Muscle layer of colon (tissue), 2 donors: ENCODE data around the gene JMY.

Source experiments
- H3K27ac ChIP-seq: one replicate; pipeline ENCODE4 v1.7.0; 2013; ENCODE audit warnings: low read depth, mild to moderate bottlenecking, low read length, moderate library complexity
- H3K27me3 ChIP-seq, 2 donors: one replicate each; pipeline ENCODE4 v1.7.0; 2013; ENCODE audit warnings: low read length in 2 of 2, mild to moderate bottlenecking in 2 of 2; ENCODE audit not compliant: insufficient read depth in 2 of 2, control insufficient read depth in 1 of 2
- H3K36me3 ChIP-seq: one replicate; pipeline ENCODE4 v1.7.0; 2013; ENCODE audit warnings: mild to moderate bottlenecking, low read length; ENCODE audit not compliant: insufficient read depth
- H3K4me1 ChIP-seq: one replicate; pipeline ENCODE4 v1.7.0; 2013; ENCODE audit warnings: mild to moderate bottlenecking, low read length; ENCODE audit not compliant: insufficient read depth
- H3K4me3 ChIP-seq, 2 donors: one replicate each; pipeline ENCODE4 v1.7.0; 2013; ENCODE audit warnings: low read length in 2 of 2, low read depth in 1 of 2, mild to moderate bottlenecking in 1 of 2, moderate library complexity in 1 of 2
- H3K9ac ChIP-seq: one replicate; pipeline ENCODE4 v1.7.0; 2013; ENCODE audit warnings: low read length
- H3K9me3 ChIP-seq: one replicate; pipeline ENCODE4 v1.7.0; 2013; ENCODE audit warnings: mild to moderate bottlenecking, low read length
- donor health status: abdominal sarcoma.
- donor health status: Adenocarcinoma of cecum.

The JMY gene, protein sequence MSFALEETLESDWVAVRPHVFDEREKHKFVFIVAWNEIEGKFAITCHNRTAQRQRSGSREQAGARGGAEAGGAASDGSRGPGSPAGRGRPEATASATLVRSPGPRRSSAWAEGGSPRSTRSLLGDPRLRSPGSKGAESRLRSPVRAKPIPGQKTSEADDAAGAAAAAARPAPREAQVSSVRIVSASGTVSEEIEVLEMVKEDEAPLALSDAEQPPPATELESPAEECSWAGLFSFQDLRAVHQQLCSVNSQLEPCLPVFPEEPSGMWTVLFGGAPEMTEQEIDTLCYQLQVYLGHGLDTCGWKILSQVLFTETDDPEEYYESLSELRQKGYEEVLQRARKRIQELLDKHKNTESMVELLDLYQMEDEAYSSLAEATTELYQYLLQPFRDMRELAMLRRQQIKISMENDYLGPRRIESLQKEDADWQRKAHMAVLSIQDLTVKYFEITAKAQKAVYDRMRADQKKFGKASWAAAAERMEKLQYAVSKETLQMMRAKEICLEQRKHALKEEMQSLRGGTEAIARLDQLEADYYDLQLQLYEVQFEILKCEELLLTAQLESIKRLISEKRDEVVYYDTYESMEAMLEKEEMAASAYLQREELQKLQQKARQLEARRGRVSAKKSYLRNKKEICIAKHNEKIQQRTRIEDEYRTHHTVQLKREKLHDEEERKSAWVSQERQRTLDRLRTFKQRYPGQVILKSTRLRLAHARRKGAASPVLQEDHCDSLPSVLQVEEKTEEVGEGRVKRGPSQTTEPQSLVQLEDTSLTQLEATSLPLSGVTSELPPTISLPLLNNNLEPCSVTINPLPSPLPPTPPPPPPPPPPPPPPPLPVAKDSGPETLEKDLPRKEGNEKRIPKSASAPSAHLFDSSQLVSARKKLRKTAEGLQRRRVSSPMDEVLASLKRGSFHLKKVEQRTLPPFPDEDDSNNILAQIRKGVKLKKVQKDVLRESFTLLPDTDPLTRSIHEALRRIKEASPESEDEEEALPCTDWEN

DNA sequence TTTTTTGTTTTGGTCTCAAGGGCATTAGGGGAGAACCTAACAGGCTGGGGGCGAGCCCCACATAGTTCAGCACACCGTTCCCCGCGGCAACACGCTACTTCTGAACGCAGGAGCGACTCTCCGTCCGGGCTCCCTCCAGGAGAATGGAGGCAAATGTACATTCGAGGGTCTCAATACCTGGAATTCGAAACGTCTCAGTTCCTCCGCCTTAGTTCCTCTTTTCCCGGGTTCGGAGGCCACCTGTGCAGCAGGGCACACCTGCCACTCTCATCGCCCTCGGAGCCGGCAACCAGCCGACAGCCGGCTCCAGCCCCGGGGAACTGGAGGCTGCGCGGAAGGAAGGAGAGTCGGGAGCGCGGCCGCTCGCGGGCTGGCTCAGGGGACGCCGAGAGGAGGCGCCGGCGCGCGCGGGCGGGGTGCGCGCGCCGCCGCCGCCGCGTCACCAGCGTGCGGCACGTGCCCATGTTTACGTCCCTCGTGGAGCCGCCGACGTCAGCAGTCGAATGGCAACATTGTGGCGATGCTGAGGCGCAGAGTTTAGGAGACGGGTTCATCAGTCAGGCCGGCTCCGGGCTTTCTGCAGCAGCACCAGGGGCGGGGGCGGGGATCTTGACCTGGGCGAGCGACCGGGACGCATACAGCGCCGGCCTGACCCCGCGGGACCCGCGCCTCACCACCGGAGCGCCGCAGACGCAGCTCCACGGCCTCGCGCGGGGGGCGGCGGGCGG, at the start of gene JMY:
JMY (plus strand) TSS at position 498 of the 728 bp plus-strand sequence. CDS start 520 bp downstream, outside the sequence.
- H3K4me3 ChIP-seq = peak within 1 kb of the TSS; percentile 97 to 98
- no peaks in the 10 kb centered on the region for H3K27me3 ChIP-seq
- H3K9me3 ChIP-seq = no peaks in the 10 kb centered on the region
- H3K4me1 ChIP-seq = no peaks in the 10 kb centered on the region
- peak within 1 kb of the TSS; percentile 97 for H3K27ac ChIP-seq
- peak within 1 kb of the TSS; percentile 91 for H3K9ac ChIP-seq
- H3K36me3 ChIP-seq = no peaks in the 10 kb centered on the region

DNA sequence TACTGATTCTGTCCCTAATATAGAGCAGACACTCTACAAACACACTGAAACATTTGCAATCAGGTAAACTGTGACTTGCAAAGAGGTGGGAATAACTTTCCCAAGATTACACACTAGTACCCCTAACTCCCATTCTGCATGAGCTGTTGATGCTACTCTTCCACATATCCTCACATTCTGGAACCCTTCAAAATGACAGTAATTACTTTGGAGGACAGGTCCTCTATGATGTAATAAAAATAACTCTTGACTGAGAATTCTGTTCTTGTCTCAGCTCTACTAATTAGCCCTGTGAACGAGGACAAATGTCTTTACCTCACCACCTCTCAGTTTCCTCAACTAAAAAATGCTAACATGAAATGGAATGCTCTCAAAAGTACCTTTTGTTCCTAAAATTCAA, 49.5 kb upstream of the JMY start:
- no peak overlapping the region for H3K9ac ChIP-seq
- H3K27ac ChIP-seq = no peak overlapping the region
- no peaks in the 10 kb centered on the region for H3K36me3 ChIP-seq
- H3K27me3 ChIP-seq = no peaks in the 10 kb centered on the region
- H3K9me3 ChIP-seq = no peaks in the 10 kb centered on the region
- peaks cover 43% of the 10 kb centered on the region for H3K4me1 ChIP-seq
- no peak overlapping the region for H3K4me3 ChIP-seq

DNA sequence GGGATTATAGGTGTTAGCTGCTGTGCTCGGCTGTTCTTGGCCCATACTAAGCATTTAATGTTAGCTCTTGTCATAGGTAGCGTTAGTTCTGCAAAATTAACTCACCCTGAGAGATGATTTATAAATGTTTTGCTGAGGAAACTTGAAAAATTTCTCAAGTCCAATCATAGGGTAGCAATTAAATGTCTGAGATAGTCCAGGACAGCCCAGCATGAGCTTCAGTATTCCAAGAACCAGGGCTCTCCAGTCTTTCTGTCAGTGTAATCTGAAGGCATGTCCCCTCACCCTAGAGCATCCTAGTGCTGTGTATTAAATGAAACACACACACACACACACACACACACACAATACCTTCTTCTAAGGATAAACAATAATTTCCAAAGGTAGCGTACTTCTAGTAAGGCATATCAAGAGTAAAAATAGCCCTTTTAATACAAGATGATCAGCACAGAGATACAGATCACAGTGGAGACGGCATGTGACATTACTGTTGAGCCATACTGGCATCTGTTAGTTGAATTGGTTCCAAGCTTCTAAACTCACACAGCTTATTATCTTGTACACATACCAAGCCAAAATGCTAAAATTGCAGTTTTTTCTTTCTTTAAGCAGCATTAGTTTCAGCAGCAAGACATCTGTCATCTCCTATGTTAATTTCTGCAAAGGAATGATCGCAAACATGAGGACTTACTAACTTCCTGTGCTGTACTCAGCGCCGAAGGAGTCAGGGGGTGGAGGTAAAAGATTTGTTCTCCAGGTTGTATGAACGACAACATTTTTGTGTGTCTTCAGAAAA, 46.3 kb upstream of the JMY start:
- Histone ChIP-seq H3K4me3 (no peak overlapping the region), H3K9ac (no peak overlapping the region), H3K27me3 (no peaks in the 10 kb centered on the region), H3K4me1 (peaks cover 29% of the 10 kb centered on the region), H3K9me3 (no peaks in the 10 kb centered on the region), H3K27ac (no peak overlapping the region), H3K36me3 (no peaks in the 10 kb centered on the region)

DNA sequence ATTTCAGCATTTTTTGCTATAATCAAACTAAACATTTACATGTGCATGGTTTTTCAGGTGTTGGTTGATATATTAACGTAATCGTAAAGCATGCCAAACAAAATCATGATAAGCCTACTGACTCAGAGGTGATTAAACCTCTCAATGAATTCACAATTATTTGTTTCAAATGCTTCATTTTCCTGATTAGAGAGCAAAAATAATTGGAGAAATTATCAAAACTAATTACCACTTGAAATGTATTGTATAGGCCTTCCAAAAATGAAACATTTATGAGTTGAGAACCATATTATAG, 45.7 kb upstream of the JMY start:
- Histone ChIP-seq H3K27me3 (no peaks in the 10 kb centered on the region), H3K36me3 (no peaks in the 10 kb centered on the region), H3K4me3 (no peak overlapping the region), H3K9ac (no peak overlapping the region), H3K9me3 (no peaks in the 10 kb centered on the region), H3K4me1 (peaks cover 29% of the 10 kb centered on the region), H3K27ac (no peak overlapping the region)

GRCh38 chr5:79191457-79191856, 44.5 kb upstream of the JMY start:
- Histone ChIP-seq H3K9me3 (no peaks in the 10 kb centered on the region), H3K27ac (no peak overlapping the region), H3K9ac (no peak overlapping the region), H3K4me3 (no peak overlapping the region), H3K36me3 (no peaks in the 10 kb centered on the region), H3K27me3 (no peaks in the 10 kb centered on the region), H3K4me1 (peaks cover 22% of the 10 kb centered on the region)

GRCh38 chr5:79193643-79194042, 42.3 kb upstream of the JMY start:
- no peaks in the 10 kb centered on the region for H3K27me3 ChIP-seq
- H3K9me3 ChIP-seq = no peaks in the 10 kb centered on the region
- no peak overlapping the region for H3K4me3 ChIP-seq
- no peak overlapping the region for H3K9ac ChIP-seq
- H3K27ac ChIP-seq = no peak overlapping the region
- H3K4me1 ChIP-seq = peaks cover 13% of the 10 kb centered on the region
- H3K36me3 ChIP-seq = no peaks in the 10 kb centered on the region

GRCh38 chr5:79200573-79201183, 35.3 kb upstream of the JMY start:
- no peak overlapping the region for H3K9ac ChIP-seq
- H3K4me1 ChIP-seq = peaks cover 9% of the 10 kb centered on the region
- H3K27ac ChIP-seq = no peak overlapping the region
- no peaks in the 10 kb centered on the region for H3K36me3 ChIP-seq
- no peak overlapping the region for H3K4me3 ChIP-seq
- H3K9me3 ChIP-seq = no peaks in the 10 kb centered on the region
- no peaks in the 10 kb centered on the region for H3K27me3 ChIP-seq

- H3K4me1 ChIP-seq = peaks cover 14% of the 10 kb centered on the region
- no peak overlapping the region for H3K27ac ChIP-seq
- no peak overlapping the region for H3K4me3 ChIP-seq
- no peaks in the 10 kb centered on the region for H3K9me3 ChIP-seq
- H3K27me3 ChIP-seq = no peaks in the 10 kb centered on the region
- H3K36me3 ChIP-seq = no peaks in the 10 kb centered on the region
- no peak overlapping the region for H3K9ac ChIP-seq
These were observed 34.7 kb upstream of the JMY start for GRCh38 chr5:79201206-79201605.

- Histone ChIP-seq H3K4me3 (no peak overlapping the region), H3K4me1 (peaks cover 21% of the 10 kb centered on the region), H3K9ac (no peak overlapping the region), H3K27ac (no peak overlapping the region), H3K36me3 (no peaks in the 10 kb centered on the region), H3K27me3 (no peaks in the 10 kb centered on the region), H3K9me3 (no peaks in the 10 kb centered on the region)
These were observed 33.9 kb upstream of the JMY start for GRCh38 chr5:79202076-79202475.

GRCh38 chr5:79205965-79206364, 30.0 kb upstream of the JMY start:
- no peak overlapping the region for H3K9ac ChIP-seq
- H3K36me3 ChIP-seq = no peaks in the 10 kb centered on the region
- H3K27me3 ChIP-seq = no peaks in the 10 kb centered on the region
- H3K4me1 ChIP-seq = peaks cover 21% of the 10 kb centered on the region
- H3K9me3 ChIP-seq = no peaks in the 10 kb centered on the region
- peak overlapping the region; percentile 47 for H3K27ac ChIP-seq
- H3K4me3 ChIP-seq = no peak overlapping the region
